Measurements from ENCODE around the gene TPCN2.
A peak's percentile ranks its signal among the peaks of the same experiment; 100 is the strongest.

The TPCN2 gene

DNA sequence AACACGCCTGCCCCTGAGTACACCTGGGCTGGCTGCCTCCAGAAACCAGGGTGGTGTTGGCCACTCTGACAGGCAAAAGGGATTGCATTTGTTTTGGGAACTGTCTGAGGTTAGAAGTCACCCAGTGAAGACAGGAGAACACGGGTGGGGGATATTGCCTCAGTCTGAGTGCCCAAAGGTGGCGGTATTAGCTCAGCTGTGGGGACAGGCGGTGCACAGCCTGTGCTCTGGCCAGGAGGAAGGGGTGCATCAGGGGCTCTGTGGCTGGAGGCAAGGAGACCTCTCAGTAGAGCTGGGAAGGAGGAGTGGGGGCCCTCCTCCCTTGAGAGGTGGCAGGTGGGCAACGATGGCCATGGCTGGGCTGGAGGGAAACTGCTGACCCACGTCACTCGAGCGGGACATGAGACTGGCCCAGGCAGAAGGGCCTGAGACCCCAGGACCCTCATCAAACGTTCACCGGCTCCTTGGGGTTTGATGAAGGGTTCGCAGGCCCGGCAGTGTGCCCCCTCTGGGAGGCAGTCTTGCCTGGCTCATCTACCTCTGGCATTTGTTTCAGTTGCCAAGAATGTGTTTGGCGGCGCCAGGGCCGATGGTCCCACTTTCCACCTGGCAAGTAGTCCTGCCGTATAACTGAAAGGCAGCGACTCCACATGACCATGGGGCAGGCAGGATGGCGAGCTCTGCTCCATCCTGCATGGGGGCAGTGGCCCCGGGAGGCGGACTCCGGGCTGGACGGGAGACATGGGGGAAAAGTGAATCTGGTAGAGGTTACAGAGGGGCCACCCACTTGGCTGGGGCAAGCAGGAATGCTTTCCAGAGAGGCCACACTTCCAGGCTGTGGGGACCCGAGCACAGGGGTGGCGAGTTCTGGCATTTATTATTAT lies 54.2 kb downstream of the TPCN2 start:
- Histone ChIP-seq H3K4me3 (no peak overlapping the region), H3K27ac (no peak overlapping the region)

GRCh38 chr11:69104212-69104855 lies 55.6 kb downstream of the TPCN2 start:
- H3K4me3 ChIP-seq, result no peak overlapping the region

DNA sequence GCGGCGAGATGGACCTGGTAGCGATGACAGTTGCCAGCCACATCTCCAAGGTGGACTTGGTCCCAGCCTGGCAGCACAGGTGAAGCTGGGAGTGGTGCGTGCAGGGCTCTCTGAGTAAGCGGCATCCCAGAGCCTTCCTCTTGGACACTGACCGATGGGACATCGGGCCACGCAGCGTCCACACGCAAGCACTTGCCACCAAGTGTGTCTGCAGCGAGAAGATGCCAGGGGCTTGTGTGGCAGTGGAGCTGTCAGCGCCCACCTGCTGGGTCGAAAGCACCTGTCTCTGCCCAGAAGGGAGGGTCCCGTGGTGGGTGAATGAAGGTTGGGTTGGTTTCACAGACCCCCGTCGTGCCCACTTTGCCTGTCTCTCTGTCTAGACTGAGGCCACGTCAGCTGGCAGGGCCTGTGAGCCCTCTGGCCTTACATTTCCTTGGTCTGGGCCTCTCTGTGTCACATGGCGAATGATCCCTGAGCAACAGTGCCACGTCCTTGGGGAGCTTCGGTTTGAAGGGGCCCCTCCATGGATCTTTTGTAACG lies 56.2 kb downstream of the TPCN2 start:
- Histone ChIP-seq H3K4me3 (no peak overlapping the region), H3K27ac (peak overlapping the region in 1 of 21 experiments; percentile 51)

More at GRCh38 chr11:69104212-69104855, 55.6 kb downstream of the TPCN2 start:
- H3K27ac ChIP-seq, result no peak overlapping the region

DNA sequence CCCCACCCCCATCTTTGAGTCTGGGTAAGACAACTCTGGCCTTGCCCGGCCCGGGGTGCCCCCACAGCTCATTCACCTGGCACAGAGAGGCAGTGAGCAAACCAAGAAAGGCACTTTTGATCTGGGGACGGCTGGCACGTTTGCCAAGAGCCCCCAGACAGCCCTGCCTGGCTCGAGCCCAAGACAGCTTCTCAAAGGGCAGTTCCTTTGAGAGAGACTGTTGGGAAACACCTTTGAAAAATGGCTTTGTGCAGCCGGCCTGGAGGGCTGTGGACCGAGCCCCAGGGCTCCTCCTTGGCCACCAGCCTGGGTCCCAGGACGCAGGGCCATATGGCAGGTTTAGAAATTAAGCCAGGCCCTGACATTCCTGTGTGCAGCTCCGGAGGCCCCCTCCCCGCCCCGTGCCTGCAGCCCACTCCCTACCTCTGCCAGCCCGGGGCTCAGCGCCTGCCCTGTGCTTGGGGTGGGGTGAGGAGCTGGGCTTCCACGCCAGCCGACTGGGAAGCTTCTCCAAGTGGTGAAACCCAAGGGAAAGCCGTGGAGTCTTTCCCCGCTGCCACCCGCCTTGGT lies 56.8 kb downstream of the TPCN2 start:
- no peak overlapping the region for H3K4me3 ChIP-seq
- H3K27ac ChIP-seq, result peak overlapping the region in 1 of 21 experiments; percentile 51

- Histone ChIP-seq H3K27ac (no peak overlapping the region), H3K4me3 (no peak overlapping the region)
Measured at GRCh38 chr11:69106031-69106811, 57.5 kb downstream of the TPCN2 start.

DNA sequence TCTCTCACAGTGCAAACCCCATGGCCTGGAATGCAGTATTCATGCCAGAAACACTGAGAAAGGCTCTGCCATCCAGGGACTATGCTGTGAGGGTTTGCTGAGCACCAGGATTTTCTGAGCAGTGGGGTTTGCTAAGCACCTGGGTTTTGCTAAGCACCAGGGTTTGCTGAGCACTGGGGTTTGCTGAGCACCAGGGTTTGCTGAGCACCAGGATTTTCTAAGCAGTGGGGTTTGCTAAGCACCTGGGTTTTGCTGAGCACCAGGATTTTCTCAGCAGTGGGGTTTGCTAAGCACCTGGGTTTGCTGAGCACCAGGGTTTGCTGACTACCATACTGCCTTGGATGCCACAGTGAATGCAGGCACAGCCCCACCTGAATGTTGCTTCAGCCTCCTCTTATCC lies 58.7 kb downstream of the TPCN2 start:
- Histone ChIP-seq H3K4me3 (no peak overlapping the region), H3K27ac (peak overlapping the region in 1 of 21 experiments; percentile 39)

- no peak overlapping the region for H3K4me3 ChIP-seq
- no peak overlapping the region for H3K27ac ChIP-seq
Measured at GRCh38 chr11:69108030-69108429, 59.3 kb downstream of the TPCN2 start.

GRCh38 chr11:69108559-69108958 lies 59.8 kb downstream of the TPCN2 start:
- Histone ChIP-seq H3K4me3 (no peak overlapping the region), H3K27ac (no peak overlapping the region)

DNA sequence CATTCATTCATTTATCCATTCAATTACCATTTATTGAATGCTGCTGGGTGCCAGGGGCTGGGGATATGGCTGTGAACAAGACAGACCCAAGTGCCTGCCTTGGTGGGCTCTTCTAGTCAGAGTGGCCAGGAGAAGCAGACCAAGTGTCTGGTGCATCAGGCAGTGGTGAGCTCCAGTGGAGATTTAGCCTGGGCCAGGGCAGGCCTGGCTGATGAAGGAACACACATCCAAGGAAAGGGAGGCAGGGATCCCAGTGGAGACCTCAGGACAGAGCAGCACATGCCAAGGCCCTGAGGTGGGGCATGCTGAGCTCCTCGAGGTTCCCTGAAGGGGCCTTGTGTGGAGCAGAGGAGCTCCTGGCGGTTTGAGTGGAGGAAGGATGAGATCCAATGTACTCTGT lies 60.4 kb downstream of the TPCN2 start:
- Histone ChIP-seq H3K4me3 (no peak overlapping the region), H3K27ac (no peak overlapping the region)

- H3K4me3 ChIP-seq, result no peak overlapping the region
- H3K27ac ChIP-seq, result no peak overlapping the region
Measured at GRCh38 chr11:69110451-69110850, 61.7 kb downstream of the TPCN2 start.

DNA sequence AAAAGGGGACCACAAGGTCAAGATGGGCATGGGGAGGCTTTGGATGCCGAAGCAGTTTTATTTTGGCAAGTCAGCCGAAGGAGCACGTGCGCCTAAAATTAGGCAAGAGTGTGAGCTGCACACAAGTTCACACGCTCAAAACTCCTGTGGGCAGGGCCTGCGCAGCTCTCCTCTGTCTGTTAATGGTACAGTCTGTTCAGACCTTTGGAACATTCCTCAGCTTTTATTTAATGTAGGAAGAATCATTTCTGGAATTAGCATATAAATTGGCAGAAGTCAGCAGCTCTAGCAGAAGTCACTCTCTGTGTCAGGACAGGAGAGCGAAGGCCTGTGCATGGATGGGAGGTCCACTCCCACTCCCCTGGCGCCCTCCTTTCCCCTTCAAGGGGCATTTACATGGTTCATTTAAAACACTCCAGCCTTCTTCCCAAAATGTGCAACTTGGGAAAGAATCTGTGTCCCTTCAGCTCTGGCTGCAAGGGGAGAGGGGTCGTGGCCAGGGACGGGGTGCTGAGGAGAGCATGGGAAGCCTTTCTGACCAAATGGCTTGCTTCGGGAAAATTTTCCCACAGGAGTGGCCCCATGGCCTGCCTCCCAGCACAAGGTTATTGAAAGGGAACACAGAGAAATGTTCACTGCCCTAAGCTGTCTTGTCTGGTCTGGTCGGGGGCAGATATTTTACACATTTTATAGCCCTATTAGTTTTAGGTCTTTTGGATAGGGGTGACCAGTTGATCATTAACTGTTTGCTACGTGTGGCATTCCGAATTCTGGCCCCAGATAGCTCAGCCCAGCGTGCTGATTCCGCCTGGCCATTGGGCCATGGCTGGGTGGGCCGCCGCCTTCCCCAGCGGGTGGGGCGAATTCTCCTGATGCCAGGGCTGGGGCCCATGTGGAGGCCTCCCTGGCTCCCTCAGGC lies 63.2 kb downstream of the TPCN2 start:
- no peak overlapping the region for H3K4me3 ChIP-seq
- H3K27ac ChIP-seq, result no peak overlapping the region

DNA sequence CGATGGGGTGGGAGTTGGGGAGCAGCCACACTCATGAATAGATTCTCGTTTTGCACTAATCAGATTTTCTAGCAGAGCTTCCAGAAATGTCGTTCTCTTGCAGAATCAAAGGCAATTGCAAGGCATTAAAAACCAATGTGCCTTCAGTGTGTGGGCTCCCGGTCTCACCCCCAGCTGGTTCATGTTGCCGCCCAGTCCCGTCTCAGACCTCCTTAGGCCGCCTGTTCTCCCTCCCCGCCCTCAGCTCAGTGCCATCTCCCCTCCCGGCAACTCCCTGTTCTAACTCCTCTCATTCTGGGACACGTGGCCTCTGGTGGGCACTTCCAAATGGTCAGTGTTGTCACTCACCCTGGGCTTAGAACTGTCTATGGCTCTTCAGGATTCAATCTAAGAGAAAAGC lies 64.5 kb downstream of the TPCN2 start:
- Histone ChIP-seq H3K4me3 (no peak overlapping the region), H3K27ac (no peak overlapping the region)

DNA sequence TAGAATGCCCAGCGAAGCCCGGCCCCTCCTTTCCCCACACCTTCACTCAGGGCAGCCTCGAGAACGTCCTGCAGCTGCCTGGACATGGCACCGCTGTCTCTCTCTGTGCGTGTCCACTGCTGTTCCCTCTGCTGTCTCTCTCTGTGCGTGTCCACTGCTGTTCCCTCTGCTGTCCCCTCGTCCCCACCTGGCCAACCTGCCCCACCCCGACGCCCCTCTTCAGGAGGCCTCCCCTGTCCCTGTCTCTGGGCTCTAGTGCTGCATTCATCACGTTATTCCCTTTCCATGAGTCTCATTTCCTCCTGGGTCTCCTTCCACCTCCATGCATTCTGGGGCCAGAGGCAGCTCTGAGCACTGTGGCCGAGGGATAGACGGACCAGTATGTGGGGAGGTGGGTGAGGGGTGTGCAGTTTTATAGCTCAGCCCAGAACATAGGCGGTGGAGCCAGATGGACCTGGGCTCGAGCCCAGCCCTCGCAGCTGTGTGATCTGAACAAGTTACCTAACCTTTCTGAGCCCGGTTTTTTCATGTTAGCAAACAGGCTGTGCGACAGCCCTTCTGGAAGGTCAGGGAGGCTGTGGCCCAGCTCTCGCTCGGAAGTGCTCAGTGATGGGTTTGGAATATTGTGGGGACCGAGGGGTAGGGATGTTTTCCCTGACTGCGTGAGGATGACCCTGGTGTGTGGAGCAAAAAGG lies 65.1 kb downstream of the TPCN2 start:
- Histone ChIP-seq H3K4me3 (no peak overlapping the region), H3K27ac (no peak overlapping the region)

DNA sequence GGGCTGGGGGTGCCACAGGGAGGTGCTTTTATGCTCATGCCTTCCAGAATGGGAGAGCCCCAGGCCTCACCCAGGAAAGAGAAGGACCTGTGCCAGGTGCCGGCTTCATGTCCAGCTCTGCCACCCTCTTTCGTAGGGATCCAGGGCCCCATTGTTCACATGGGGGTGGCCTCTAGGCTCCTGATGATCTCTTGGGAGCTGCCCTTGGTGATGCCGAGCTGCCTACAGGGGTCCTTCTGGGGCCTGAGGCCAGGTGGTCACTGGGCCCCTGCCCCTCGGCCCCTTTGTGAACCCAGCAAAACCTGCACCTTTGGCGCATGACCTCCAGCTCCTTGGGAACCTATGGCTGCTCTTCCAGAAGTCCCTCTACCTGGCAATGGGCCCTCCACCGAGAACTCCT lies 65.6 kb downstream of the TPCN2 start:
- no peak overlapping the region for H3K4me3 ChIP-seq
- no peak overlapping the region for H3K27ac ChIP-seq

DNA sequence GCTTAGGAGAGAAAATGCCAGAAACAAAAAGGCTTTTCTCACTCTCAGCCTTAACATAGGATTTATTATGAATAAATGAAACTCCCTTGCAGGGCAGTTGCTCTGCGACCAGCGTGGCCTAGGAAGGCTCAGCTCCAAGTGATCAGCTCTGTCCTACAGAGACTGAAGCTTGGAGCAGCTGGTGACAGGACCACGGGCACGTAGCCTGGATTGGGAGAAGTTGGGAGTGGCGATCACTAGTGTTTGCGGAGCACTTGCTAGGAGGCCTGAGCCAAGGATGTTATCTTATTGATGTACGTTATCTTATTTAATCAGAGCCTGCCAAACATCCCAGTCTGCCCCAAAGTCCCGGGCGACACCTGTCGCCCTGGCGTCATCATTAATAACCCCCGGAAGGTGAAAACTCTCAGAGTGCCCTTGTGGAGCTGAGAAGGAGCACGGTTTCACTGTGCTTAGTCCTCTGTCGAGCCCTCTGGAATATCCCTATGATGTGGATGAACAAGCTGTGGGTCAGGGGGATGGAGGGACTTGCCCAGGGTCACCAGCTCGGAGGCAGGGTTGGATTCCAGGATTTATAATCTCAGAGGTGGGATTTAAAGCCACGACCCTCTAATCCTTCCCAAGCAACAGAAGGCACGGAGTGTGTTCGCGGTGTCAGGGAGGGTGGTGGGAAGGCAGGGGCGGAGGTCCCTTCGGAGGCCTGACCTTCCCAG lies 66.2 kb downstream of the TPCN2 start:
- Histone ChIP-seq H3K27ac (no peak overlapping the region), H3K4me3 (no peak overlapping the region)

DNA sequence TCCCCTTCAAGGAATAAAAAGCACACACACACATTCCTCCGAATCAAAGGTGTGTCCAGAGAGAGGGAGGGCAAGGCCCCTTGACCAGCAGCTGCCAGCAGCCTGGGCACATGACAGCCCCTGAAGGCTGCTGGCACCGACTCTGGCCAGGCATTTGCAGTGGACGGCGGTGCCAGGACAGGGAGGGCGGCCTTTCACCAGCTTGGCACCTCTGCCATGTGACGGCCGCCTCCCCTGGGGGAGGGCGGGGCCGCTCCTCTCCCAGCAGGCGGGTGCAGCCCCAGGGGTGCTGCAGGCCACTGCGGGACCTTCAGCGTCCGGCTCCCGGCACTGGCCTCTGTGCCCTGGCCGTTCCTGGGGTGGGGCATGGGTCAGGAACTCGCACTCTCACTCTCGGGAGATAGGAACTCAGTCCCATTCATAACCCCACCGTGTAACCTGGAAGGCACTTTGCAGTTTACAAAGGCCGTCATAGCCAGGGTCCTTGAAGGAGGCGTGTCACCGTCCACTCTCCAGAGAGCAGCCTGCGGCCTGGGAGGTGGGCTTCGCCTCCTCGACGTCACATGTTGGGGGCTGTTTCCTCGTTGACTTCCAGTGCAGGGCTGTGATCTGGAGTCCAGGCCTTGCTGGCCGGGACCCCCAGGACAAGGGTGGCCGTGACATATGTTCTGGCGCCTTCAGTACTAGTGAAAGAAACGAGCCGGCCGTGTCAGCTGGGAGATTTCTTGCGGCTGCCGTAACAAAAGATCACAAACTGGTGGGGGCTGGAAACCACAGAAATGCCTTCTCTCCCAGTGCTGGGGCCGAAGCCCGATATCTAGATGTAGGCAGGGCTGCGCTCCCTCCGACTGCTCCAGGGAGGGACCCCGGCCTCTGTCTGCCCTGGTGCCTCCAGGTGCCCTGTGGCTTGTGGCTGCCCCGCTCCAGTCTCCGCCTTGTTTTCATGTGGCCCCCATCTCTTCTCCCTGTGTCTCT lies 67.1 kb downstream of the TPCN2 start:
- Histone ChIP-seq H3K4me3 (no peak overlapping the region), H3K27ac (no peak overlapping the region)

DNA sequence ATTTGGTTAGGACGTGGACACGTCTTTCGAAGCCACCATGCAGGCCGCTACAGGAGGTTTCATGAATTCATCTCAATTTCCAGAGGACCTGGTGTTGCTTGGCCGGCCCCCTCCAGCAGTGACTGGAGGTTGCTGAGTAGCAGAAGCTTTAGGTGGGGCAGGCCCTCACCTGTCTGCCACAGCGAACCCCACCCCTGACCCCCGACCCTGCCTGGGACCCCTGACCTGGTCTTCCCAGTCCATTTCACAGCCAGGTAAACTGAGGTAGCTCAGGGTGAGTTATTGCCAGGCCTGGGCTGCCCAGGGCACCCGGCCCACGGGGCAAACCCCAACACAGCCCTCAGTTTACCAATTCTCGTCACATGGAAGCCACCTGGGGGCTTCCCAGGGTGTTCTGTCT lies 67.9 kb downstream of the TPCN2 start:
- Histone ChIP-seq H3K27ac (no peak overlapping the region), H3K4me3 (no peak overlapping the region)

Data from skin epidermis (tissue), 12 donors.